HCEC 1CT (cell line): ENCODE measurements around the gene SIGLEC14.
"Not testable (repeated sequence)": the region's sequence is repeated elsewhere in the genome, so short reads cannot be mapped to it uniquely, and the experiment has no call there.

Experiments
- DNase-seq: peaks from one replicate; pipeline ENCODE4 v3.0.0-alpha.2; 2017

The SIGLEC14 gene

DNA sequence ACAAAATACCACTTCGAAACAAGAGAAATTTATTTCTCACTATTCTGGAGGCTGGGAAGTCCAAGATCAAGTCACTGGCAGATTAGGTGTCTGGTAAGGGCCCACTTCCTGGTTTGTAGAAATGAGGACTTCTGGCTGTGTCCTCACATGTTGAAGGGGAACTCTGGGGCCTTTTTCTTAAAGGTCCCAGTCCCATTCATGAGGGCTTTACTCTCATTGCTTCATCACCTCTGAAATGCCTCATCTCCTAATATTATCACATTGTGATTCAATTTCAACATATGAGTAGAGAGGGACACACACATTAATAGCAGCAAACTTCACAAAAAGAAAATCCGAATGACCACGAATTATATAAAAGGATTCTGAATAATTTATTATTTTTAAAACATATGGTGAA, 21.6 kb upstream of the SIGLEC14 start:
- DNase-seq, result no peak

GRCh38 chr19:51664997-51665396, 18.4 kb upstream of the SIGLEC14 start:
- DNase-seq, result no peak

DNA sequence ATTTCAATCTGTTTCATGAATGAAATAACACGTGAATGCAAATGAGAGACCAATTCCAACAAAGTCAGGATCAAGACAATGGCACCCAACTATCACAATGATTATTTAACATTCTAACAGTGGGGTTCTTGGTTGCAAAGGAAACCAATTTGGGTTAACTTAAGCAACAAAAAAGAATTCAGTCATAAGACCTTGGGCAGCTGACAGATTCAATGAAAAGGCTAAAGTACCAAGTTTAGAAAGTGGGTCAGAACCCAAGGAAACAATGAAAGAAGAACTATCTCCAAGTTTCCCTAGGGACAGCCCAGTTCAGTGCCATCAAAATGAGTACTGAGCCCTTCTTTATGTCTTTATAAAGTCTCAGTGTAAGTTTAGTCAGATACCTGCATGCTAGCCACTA, 17.5 kb upstream of the SIGLEC14 start:
- no peak for DNase-seq

GRCh38 chr19:51663650-51664049, 17.0 kb upstream of the SIGLEC14 start:
- no peak for DNase-seq

DNA sequence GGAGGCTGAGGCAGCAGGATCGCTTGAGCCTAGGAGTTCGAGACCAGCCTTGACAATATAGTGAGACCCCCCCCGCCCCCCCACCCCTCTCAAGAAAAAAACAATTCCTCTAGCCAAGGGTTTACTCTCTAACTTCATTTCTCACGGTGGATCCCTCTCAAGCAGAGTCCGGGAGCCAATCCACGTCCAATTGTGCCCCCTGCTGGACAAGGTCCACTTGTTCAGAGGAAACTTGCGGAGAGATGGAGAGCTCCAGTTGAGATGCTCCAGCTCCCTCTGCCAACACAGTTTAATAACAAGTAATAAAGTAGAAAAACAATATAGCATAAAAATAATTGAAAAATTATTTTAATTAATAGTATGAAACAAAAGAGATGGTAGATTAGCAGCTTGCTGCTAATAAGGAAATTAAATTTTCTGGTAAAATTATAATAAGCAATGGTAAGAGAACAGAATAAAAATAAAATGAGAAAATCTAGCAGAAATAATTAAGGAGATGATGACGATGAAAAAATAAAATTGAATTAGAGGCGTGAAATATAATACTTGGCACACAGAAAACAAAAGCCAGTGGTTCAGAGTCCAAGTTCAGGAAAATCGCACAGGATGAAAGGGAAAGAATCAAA, 14.5 kb upstream of the SIGLEC14 start:
- peak; percentile 61 for DNase-seq

DNA sequence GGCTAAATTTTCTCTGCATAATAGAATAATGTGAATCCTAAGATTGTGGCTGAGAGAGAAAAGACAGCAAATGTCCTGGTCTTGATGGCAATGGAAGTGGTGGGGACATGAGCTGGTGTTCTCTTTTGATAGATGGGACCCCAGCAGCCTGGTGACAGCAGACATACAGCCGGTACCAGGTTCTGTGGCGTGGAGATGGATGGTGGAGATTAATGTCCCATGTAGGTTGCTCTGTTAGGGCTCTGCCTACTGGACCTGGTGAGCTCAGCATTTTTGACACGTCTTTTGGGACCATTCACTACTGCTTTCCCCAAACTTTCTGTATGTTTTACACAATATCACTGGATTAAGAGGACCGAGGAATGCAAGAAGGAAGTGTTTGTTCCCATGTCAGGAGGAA, 8.2 kb upstream of the SIGLEC14 start:
- no peak for DNase-seq

- no peak for DNase-seq
Measured at GRCh38 chr19:51653162-51653561, 6.5 kb upstream of the SIGLEC14 start.

- DNase-seq, result no peak
Measured at GRCh38 chr19:51652266-51652665, 5.6 kb upstream of the SIGLEC14 start.

DNA sequence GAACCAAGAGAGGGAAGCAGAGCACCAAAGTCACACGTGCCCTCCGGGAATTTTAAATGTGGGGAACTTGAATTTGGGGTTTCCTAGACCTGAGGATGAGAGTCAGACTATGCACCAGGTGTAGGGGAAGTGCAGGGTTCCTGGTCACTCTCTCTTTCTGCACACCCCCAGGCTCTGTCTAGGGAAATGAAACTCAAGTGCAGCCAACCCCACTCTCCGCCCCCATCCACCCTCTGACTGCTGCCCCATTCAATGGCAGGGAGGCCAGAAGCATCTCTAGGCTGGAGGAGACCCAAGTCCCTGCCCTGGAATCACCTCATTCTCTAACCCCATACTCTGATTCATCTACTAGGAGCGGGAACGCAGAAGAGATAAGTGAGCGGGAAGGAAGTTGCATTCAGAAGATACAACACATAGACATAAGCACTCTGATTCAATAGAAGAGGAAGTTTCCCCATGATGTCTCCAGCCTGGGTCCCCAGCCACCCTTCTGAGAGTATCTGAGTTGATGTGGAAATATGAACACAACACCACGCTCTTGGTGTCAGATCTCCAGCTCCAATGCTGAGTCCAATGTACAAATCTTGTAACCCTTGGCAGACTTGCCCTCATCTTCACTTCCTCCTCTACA, 4.7 kb upstream of the SIGLEC14 start:
- DNase-seq, result no peak

- DNase-seq, result no peak
Measured at GRCh38 chr19:51647318-51647717, 693 bp upstream of the SIGLEC14 start.

DNA sequence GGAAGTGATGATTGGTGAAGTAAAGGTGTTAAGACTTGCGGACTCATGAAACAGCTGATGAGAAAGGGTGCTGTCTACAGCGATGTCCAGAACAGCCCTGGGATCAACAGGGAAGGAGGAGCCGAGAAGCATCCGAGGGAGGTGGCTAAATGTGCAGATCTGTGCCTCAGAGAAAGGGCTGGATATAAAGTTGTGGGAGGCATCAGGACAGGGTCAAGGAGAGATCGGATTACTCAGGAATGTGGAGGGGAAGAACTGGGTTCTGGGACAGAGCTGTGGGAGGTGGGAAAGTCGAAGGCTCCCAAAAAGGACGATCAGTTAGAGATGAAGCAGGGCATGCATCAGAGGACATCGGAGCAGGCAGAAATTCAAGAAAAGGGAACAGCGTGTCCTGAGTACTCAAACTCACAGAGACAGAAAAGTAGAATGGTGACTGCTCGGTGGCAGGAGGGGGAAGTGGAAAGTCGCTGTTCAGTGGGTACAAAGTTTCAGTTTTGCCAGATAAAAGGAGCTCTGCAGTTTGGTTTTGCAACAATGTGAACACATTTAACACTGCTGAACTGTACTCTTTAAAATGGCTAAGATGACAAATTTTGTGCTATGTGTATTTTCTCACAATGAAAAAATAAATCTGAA, 1.9 kb downstream of the SIGLEC14 start:
- no peak for DNase-seq

GRCh38 chr19:51641648-51642047, 5.0 kb downstream of the SIGLEC14 start:
- DNase-seq, result no peak

- DNase-seq, result no peak
Measured at GRCh38 chr19:51640386-51640785, 6.2 kb downstream of the SIGLEC14 start.

DNA sequence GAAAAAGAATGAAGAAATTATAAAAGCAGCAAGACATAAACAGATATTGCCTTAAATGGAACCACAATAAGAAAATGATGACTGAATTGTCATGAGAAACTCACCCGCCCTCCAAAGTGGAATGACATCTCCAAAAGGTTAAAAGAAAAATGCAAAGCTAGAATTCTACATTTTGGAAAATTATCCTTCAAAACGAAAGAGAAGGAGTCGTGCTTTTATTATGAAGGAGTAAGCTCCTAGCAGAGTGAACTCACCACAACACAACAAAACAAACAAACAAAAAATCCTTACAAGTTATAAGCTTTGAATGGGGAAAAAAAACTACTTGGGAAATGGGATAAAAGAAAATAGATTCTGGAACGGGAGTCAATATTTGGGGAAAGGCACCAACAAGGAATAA, 6.7 kb downstream of the SIGLEC14 start:
- no peak for DNase-seq

DNA sequence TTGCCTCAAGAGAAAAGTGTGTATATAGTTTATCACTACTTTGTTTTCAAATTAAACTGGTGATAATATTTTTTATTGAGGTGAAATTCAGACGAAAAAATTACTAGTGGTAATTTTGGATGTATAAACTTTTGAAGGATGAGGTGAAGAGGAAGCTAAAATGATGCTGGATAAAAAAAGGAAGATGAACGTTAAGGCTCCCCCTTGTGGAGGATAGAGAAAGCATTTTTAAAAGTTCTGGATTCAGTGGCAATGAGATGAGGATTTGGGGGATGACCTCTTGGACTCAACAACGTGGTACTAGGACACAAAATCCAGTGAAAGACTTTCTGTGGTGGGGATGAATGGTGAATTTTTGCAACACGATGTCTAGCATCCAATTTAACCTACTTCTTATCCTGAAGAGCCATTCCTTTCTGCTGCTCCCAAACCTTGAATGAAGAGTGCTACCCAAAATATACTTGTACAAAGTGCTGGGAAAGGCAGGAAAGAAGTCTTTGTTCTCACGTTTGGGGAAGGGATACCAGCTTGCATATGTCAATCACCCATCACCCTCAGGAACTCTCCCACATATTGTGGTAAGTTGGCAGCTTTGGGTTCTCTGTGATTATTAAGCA, 9.2 kb downstream of the SIGLEC14 start:
- peak; percentile 6 for DNase-seq

DNA sequence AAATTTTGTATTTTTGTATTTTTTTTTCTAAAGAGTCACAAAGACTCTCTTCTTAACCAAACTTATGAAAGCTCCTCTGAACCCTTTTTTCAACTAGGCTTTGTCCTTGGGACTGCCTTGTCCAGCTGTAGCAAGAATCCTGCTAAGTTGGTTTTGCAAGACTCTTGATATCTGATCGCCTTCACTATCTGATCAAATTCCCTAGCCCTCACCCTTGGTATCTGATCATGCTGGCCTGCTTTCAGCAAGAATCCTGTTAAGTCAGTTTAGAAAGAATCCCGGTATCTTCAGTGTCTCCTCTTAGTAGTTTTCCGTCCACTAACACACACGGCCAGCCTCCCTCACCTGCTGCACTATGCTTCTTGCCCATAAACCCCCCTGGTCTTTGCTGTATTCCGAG, 14.5 kb downstream of the SIGLEC14 start:
- no peak for DNase-seq

- DNase-seq, result not testable (repeated sequence)
Measured at GRCh38 chr19:51630315-51630714, 16.3 kb downstream of the SIGLEC14 start, which contains the start of gene SIGLEC5. Gene SIGLEC5, minus strand, starts transcription at chr19:51630401. Its CDS starts 66 bp downstream, at chr19:51630335.

DNA sequence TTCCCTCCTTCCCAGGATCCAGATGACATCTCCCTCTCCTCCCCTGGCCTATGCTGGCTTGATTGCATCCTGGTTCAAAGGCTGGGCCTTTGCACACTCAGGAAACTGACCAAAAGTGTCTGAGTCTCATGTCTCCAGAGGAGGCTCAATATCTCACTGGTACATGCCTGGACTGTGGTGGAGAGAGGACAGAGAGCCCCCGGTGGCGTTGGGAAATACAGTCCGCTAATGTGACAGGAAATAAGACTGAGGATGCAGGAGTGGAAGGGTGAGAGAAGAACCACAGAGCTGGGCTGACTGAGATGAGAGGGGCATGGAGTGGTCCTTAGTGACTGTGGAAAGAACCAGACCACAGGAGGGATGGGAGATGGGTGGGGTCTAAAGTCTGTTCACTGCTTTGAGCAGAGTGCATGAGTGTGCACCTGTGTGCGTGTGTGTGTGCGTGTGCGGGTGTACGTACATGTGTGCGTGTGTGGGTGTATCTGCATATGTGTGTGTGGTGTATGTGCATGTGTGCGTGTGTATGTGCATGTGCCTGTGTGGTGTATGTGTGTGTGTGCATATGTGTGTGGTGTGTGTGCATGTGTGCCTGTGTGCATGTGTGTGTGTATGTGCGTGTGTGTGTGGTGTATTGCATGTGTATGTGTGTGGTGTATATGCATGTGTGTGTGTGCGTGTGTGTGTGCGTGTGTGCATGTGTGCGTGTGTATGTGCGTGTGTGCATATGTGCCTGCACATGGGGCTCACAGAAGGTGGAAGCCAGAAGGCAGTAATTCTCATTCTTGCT, 18.3 kb downstream of the SIGLEC14 start:
- DNase-seq, result no peak

GRCh38 chr19:51627491-51628138, 19.0 kb downstream of the SIGLEC14 start:
- no peak for DNase-seq

DNA sequence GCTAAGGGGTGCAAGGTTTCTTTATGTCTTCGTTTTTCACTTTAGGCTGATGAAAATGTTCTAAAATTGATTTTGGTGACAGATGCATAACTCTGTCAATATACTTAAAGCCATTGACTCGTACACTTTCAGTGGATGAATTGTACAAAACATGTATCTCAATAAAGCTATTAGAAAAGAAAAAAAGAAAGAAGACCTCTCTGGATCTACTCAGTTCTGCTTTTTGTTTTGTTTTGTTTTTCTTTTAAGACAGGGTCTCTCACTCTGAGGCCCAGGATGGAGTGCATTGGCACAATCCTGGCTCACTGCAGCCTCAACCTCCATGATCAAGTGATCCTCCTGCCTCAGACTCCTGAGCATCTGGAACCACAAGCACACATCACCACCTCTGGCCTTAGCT, 19.9 kb downstream of the SIGLEC14 start:
- no peak for DNase-seq

- DNase-seq, result no peak
Measured at GRCh38 chr19:51621178-51621577, 25.4 kb downstream of the SIGLEC14 start.

GRCh38 chr19:51615991-51616390, 30.6 kb downstream of the SIGLEC14 start:
- no peak for DNase-seq

GRCh38 chr19:51614789-51615188, 31.8 kb downstream of the SIGLEC14 start:
- DNase-seq, result no peak
